HG02763 (cell line): ENCODE results near the gene FERMT1.
"Not testable (repeated sequence)": the region's sequence is repeated elsewhere in the genome, so short reads cannot be mapped to it uniquely, and the experiment has no call there.

ENCODE experiments used
- ATAC-seq: cut with Tn5 transposase; IDR thresholded peaks from one replicate; pipeline ENCODE4 v1.9.1; 2021; ENCODE audit warnings: mild to moderate bottlenecking, moderate library complexity; ENCODE audit not compliant: unreplicated experiment

FERMT1 gene

DNA sequence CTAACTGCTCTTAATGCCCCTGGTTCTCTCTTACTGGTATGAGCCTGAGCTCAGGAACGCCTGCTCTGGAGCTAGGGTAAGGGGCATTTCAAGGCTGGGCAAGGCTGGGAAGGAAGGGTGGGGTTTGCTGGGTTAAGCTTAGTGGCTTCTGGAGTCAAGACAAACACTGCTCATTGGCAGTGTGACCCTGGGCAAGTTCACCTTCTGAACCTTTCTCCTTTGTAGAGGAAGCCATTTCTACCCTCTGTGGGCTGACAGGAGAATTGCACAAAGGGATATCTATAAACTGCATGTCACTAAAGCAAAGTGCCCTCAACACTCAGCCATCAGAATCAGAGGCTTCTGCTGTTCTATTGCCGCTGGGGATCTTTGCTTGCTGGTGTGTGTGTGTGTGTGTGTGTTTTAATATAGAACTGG lies 48.7 kb downstream of the FERMT1 start:
- ATAC-seq: no peak

DNA sequence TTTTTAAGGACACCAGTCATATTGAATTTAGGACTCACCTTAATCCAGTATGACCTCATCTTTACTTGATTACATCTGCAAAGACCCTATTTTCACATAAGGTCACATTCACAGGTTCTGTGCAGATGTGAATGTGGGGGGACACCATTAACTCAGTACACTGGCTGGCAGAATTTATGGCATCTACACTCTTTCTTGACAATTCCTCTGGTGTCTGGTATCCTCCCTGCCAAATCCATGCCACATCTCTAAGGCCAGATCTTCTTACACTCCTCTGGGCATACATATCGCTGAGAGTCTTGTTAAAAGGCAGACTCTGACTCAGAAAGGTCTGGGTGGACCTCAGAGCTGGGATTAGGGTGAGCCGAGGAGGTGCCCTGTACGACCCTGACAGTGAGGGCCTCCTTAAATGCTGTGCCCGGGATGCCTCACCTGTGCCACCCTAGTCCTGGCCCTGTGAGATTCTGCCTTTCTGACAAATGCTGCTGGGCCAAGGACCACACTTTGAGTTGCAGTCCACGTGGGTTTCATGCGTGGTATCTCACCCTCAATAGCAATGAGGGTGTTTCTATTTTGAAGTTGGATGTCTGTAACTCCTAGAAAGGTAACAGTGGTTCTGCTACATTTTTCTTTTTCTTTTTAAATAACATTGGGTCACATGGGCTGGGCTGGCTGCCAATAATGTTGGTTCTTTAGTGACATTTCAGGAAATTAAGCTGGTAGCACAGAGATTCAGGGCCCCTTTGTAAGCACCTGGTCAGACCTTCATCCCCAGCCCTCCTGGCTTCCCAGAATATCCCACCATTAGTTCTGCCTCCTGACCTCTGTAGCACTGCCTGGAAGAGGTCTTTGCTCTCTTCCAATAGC lies 51.8 kb downstream of the FERMT1 start:
- ATAC-seq: no peak

DNA sequence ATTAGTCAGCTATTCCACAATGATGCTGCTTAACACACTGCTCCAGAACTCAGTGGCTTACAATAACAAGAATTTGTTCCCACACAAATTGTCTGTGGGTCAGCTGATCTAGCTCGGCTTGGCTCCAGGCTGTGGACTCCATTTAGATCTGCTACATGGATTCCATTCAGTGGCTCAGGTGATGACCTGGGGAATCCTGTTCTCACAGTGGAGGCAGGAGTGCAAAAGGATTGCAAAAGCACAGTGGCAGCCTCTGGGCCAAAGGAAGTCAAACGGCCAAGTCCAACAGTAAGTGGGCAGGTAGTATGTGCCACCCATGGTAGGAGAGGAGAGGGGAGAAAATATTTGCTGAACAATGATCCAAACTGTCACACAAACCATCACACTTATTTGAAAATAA lies 53.2 kb downstream of the FERMT1 start:
- no peak for ATAC-seq

DNA sequence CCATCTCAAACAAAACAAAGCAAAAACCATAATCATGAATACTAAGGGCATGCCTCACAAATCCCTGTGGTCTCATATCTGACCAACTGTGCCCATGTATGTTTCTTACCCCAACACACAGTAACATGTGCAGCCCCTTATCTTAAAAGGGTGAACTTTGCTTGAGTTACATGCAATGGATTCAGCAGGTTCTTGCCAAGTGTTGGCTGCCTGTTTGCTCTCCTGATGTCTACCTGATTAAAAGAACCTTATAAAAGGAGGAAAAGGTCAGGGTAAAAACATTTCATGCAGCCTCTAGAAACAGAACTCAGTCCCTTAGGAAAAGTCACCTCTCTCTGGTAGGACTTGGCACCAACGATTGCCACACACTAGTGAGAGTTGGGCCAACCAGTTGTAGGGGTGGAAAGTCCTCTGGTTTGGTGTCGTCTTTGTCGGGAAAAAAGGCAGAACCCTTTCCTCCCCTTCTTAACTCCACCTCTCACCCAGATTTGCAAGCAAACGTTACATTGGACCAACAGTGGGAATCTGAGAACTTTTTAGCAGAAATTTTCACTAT lies 55.0 kb downstream of the FERMT1 start:
- no peak for ATAC-seq

DNA sequence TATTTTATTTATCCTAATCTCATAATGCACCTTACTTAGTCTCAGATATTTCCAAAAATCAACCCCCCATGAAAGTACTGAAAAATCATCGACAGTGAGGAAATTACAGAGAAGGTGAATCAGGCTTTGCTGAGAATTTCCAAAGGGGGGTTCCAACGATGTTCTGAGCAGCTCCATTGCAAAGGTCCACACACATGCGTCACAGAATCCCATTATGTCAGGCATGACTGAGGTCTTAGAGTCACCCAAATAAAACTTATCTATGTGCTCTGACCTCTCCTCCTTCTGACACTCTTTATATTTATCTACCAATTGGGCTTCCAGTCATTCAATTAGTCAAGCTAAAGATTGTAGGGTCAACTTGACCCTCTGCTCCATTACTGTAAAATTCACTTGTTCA lies 56.2 kb downstream of the FERMT1 start:
- no peak for ATAC-seq

DNA sequence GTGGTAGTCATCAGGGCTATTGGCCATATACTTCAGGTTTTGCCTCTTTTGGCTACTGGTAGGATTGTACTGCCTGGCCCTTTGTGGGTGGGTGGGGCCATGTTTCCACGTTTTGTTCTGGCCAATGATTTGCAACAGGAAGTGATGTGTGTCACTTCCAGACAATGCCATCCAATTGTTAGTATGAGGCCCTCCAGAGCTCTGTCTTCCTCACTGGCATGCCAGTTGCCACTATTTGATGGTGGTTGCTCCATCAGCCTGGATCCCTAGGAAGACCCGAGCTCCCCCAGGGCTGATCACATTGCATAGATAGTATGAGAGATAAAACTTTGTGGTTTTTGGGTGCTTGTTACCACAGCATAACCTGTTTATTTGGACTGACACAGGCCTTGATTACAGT lies 61.3 kb downstream of the FERMT1 start:
- ATAC-seq: no peak

DNA sequence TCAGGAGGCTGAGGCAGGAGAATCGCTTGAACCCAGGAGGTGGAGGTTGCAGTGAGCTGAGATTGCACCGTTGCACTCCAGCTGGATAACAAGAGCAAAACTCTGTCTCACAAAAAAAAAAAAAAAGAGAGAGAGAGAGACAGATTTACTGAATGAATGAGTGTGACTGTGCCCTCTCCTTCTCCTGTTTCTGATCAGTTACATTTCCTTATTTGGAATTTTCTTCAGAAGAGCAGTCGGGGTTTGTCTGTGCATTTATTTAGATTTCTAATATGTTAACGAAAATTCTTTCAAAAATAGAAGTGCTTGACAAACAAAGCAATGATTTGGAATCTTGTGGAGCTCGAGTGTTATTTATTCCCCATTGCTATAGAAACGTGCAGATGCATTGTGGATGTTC lies 62.6 kb downstream of the FERMT1 start:
- ATAC-seq: no peak

DNA sequence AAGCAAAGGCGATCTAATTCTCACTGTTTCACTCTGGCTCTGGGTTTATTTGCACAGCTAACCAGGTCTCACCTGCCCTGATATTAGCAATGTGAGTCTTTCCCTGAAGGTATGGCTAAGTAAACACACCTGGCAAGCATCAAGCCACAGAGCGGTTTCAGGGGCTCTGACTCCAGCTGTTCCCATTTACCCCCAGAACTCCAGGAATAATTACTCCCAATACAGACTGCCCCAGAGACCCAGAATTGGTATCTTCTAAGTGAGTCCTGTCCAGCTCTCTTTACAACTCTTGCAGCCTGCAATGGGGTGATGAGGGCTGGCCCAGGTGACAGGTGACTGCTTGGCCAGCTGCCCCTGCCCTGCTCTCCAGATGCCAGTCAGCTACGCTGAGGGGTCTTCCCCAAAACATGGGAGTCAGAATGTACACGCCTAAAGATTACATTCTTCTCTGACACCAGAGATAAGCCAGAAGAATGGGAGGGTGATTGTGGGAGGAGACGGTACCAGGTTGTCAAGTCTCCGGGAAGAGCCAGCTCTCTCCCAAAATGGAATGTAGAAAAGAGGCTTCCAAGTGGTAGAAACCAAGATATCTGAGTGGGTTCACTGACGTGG lies 64.0 kb downstream of the FERMT1 start:
- no peak for ATAC-seq

DNA sequence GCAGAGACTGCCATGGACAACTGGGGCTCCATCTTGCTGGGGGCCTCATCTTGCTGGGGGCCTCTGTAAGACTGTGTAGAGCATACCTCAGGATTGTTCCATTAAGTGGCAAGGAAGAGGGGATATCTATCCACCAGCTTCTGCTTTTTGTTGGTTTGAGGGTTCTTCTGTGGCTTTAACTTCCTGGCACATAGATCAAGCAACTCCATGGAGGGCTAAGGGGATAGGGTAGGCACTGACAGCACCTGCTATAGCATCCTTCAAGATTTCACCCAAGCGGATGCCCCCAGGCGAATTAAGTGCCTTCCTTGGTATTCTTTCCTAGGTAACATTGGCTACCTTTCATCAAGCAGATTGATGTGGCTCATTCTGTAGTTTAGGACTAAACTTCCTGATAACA lies 65.1 kb downstream of the FERMT1 start:
- ATAC-seq: no peak

DNA sequence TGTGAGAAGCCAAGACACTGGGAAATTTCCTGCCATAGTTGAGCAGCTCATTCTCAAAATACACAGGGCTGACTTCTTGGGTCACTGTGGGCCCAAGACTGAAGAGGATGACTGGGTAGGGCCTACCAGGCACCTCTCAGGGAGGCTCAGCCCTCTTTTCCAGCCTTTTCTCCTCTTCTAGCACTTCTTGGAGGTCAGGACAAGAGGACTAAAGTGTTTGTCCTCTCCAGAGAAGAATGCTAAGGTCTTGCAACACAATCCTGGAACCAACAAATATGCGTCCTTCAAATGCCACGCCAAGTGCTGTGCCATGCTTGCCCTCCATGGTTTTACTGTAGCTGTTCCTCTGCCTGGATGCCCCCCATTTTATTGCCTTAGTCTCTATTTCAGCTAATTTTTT lies 65.7 kb downstream of the FERMT1 start:
- ATAC-seq: no peak

DNA sequence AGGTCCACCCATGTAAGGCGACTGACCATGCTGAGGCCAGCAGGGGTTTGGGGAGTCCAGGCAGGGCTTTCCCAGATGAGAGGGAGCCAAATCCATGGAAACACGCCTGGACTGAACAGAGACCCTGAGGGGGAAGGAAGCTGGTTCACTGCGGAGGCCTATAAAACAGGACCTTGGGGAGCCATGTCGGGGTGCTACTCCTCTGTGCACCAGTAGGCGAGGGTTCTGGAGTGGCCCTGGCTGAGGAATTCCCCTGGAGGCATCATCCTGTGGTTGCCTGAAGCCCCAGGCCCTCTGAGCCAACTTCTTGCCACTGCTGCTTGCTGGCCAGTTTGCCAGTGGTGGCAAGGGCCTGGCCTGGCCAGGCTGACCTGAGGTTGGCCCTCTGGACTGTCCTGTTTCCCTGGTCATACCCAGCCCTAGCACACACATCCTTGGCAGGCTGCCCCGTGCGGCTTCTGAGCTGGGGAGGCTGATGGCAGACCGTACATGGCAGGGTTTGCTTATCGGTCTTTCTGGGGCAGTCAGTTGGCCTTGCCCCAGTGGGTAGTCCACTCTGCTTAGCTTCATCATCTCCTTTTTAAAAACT lies 66.8 kb downstream of the FERMT1 start:
- no peak for ATAC-seq

DNA sequence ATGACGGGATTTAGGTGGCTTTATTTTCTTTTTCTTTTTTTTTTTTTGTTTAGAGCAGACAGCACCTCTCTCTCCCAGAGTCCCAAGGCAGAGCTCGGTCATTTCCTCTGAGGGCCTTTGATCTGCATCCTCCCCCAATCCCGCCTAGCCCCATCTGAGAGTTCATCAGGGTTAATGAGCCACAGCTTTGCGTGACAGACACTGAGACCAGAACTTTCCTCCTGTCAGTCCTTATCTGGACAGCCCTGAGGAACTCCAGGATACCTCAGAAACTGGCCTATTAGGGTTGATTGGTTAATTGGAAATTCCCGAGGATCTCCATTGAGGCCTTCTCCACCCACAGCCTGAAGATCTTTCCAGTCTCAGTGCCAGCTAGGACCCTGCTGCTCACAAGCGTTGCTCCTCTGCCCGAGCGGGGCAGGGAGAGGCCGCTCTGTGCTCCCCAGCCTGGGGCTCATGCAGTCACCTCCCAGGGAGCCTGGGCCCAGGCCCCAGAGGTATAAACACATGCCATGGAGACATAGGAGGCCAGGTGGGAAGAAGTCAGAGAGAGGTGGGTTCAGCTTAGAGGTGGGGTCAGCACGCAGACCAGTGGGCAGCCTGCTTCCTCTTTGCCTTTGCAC lies 67.6 kb downstream of the FERMT1 start:
- ATAC-seq: no peak

DNA sequence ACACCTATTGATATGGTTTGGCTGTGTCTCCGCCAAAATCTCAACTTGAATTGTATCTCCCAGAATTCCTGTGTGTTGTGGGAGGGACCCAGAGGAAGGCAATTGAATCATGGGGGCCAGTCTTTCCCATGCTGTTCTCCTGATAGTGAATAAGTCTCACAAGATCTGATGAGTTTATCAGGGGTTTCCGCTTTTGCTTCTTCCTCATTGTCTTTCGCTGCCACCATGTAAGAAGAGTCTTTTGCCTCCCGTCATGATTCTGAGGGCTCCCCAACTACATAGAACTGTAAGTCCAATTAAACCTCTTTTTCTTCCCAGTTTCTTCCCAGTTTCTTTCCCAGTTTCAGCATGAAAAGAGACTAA lies 68.2 kb downstream of the FERMT1 start:
- ATAC-seq: not testable (repeated sequence)

DNA sequence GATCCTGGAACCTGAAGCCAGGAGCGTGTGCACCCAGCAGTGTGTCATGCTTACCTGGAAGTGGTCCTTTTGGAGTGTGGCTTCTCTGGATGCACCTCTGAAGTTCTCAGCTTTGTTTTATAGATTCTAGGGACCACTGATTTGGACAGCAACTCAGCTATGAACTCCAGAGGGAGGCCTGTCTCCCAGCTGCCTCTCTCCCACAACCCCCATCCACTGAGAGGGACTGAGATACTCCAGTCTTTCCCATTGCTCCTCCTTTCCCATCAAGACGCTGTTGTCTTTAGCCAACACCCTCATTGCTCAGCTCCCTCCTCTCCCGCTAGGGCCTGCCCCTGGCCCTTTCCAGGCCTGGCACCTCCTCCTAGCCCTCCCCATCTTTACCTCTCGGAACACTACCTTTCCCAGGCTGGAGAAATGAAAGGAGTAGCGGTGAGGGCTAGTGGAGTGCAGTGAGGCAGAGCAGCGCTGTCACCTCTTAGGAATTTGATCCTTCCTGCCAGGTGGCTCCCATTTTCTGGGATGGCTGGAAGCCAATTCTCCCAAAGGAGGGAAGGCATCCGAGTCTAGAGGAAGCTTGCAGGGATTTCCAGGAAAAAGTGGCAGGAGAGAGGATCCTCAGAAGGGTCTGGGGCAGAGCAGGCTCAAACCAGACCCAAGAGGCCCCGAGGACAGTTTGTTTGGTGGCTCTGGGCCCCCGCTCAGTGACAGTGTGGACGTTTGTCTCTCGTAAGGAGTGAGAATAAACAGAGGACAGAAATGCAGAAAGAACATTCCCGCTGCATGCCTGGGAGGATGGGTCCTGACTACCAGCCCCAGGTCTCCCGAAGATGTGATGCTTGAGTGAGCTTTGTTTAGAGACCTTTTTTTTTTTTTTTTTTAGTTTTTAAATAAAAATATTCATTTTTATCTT lies 68.8 kb downstream of the FERMT1 start, which contains the start of gene LRRN4:
Gene LRRN4, minus strand, starts transcription at position 285 of the 913 bp plus-strand sequence. CDS start 1,261 bp downstream, outside the sequence.
- ATAC-seq: no peak

DNA sequence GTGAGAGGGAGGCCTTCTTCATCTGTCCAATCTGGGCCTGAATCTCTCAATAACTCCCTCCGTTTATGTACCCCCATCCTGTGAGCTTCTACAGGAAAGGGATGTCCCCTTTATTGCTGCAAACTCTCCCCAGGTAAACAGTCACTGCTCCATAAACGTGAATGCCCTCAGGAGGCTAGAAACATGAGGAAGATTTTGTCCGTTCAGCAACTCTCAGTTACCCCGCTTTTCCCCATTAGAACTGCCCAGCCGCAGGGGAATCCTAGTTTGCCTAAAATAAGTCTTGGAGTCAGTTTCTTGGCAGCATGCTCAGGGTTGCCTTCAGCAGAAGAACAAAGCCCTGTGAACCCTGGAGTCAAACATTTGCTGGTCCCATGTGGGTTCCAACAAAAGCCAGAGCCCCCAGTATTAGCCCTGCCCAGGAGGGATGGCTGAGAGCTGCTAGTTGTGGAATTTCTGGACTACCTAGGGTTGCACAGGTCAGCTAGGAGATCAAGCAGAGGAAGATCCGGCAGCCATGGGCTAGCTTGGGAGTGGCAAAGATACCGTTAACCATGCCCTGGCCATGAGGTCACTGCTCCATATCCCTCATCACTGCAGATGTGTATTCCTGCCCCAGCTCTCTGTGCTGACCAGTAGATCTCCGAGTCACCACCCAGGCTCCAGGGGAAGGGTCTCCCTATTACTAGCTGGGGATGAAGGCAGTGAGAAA lies 69.6 kb downstream of the FERMT1 start:
- no peak for ATAC-seq

DNA sequence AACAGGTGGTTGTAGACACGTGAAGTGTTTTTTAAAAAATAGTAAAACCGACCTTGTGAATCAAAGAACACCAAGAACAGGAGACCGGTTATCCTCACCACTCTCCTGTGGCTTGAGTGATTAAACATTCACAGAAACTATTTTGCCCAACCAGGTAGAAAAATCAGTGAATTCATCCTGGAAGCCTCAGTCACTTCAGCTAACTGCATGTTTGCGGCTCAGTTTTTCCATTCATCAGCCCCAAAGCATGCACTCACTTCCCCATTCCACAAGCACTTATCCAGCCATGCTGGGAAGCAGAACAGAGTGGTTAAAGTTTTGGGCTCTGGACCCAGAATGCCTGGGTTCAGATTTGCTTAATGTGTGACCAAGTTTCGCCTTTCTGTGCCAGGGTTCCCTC lies 71.3 kb downstream of the FERMT1 start:
- no peak for ATAC-seq

DNA sequence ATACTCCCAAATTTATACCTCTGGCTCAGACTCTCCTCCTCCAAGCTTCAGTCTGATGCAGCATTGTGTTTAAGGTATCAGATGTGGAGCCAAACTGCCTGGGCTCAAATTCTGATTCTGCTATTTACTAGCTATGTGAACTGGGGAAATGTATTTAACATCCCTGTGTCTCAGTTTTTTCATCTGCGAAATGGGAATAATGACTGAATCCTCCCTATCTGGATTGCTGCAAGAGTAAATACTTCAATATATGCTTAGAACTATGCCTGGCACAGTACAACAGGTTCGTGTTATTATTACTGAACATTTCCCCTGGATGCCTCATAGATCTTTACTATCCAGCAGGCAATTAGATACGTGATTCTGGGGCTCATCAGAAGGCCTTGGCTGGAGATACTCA lies 74.4 kb downstream of the FERMT1 start:
- no peak for ATAC-seq

DNA sequence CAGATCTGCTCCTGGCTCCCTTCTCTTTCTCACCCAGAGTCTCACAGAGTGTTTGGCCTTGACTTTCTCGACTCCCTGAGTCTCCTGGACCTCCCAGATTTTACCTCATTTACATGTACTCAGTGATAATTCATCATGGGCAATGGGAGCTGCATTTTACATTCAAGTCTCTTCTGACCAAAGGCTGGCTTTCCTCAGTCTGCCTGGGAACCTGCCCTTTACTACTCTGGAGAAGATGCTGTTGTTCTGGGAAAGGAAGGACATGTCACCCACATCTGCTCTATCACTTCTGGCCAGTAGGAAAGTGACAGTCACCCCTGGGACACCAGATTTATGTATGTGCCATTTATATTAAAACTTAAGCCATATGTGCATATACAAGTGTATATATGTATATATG lies 76.4 kb downstream of the FERMT1 start:
- no peak for ATAC-seq

DNA sequence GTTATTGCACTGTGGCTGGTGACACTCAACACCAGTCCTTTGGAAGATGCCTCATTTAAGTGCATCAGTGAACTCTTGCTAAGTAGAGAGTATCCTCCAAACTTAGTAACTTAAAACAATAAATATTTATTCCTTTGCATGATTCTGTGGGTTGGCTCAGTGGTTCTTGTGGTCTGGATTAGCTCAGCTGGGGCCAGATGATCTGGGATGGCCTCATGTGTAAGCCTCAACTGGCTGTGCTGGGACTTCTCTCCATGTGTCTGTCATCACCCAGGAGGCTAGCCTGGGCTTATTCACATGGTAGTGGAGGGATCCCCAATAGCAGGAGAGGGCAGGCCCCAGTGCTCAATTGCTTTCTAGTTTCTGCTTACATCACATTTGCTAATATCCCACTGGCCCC lies 77.3 kb downstream of the FERMT1 start:
- no peak for ATAC-seq

DNA sequence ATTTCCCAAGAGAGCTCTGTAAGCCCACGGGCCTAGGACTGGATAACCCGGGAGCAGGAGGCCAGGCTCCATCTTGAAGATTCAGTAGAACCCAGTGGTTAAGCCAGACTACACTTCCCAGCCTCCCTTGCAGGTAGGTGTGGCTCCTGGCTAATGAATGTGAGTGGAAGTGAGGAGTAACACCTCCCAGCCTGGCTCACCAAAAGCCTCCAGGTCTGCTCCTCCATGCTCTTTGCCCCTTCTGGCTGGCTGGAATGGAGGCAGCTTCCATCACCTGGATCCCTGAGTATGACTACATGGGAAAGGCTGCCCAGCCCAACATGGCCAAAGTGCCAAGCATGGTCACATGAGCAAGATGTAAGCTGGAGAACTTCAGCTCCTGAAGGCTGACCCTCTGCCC lies 78.7 kb downstream of the FERMT1 start:
- ATAC-seq: no peak
